ENCODE measurements around the gene MAP4K2.

GRCh38 chr11:64801561-64802369, 1.2 kb downstream of the MAP4K2 start:
- TF ChIP-seq TAF1 (IDR thresholded peaks at IDR 0.05; ENCODE audit: low read depth, low read length) (no peak), SPI1 (IDR thresholded peaks at IDR 0.05; ENCODE audit: low read depth, low read length) (peak; percentile 21; the same call in 1 of the 2 replicates)

Data from GM12891 (cell line).